Ascending aorta (tissue), 2 donors: ENCODE results near the gene UGT1A7. TPM values are rescaled to one million over a fixed set of nuclear protein-coding genes. Genes with fewer than 3 reads are reported as not detected.
"Not testable (repeated sequence)": the region's sequence is repeated elsewhere in the genome, so short reads cannot be mapped to it uniquely, and the experiment has no call there.

ENCODE experiments used
- DNase-seq, 2 donors: peaks; one replicate each; pipeline ENCODE4 v3.0.0-alpha.2; 2019; ENCODE audit warnings: low spot score in 2 of 2
- H3K27ac ChIP-seq, 2 donors: fragments of 200-600 bp; sonication (generic); one replicate each; pipeline ENCODE4 v1.5.1; 2016 to 2017; ENCODE audit warnings: mild to moderate bottlenecking in 1 of 2
- H3K27me3 ChIP-seq: fragments of 200-600 bp; sonication (generic); one replicate; pipeline ENCODE4 v1.5.1; 2017
- H3K36me3 ChIP-seq, 2 donors: fragments of 200-600 bp; sonication (generic); one replicate each; pipeline ENCODE4 v1.5.1; 2016
- H3K4me1 ChIP-seq, 2 donors: fragments of 200-600 bp; sonication (generic); one replicate each; pipeline ENCODE4 v1.5.1; 2016 to 2017; ENCODE audit warnings: mild to moderate bottlenecking in 1 of 2
- H3K4me3 ChIP-seq, 2 donors: fragments of 200-600 bp; sonication (generic); one replicate each; pipeline ENCODE4 v1.5.1; 2016 to 2017; ENCODE audit warnings: mild to moderate bottlenecking in 1 of 2
- H3K9me3 ChIP-seq, 2 donors: fragments of 200-600 bp; sonication (generic); one replicate each; pipeline ENCODE4 v1.5.1; 2016
- CTCF ChIP-seq, 3 experiments: fragments of 200-600 bp in 2 of 3; fragments of 450-650 bp in 1 of 3; sonication (generic) in 2 of 3; IDR thresholded peaks; one replicate each; pipeline ENCODE4 v1.5.1; 2016 to 2019; ENCODE audit warnings: antibody characterized with exemption in 3 of 3, mild to moderate bottlenecking in 1 of 3, moderate library complexity in 1 of 3
- intact Hi-C: fragments of 100-400 bp; cut with DNase I; formaldehyde crosslinking; loops from one replicate; pipeline ENCODE4 v1.15.1; 2023
- total RNA-seq: library from RNA; depleted of rRNA; stranded (reverse); fragments of >200 nt; gene quantifications from one replicate; pipeline ENCODE4 v1.1.0, GENCODE V29; 2016

UGT1A7 gene
- total RNA-seq, 1 donor from 2014 or later: not detected

DNA sequence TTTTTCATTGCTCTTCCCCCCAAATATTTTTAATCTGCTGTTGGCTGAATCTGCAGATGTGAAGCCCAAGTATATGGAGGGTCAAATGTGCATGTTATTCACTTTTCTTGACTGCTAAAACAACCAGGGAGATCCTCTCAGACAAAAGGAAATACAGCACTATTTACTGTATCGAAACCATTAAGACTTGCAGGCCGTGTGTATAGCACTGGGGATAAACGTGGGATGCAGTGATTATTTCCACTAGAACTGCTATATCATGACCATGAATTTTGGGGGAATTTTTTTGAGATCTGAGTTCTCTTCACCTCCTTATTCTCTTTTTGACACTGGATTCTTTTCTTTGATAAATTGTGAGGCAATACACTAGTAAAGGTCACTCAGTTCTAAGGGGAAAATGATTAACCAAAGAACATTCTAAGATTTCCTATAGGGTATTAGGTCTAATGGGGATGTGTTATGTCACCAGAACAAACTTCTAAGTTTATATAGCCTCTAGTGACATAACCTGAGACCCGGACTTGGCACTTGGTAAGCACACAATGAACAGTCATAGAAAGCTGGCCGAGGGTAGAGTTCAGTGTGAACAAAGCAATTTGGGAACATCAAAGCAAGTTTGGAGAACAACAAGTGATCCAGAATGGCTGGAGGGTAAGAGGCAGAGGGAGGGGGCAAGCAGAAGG is 63.5 kb downstream of the UGT1A7 start:
- DNase-seq: no peak
- Histone ChIP-seq H3K4me1 (no peaks in the 10 kb centered on the region), H3K4me3 (no peak overlapping the region), H3K27me3 (no peaks in the 10 kb centered on the region), H3K27ac (no peak overlapping the region), H3K9me3 (no peaks in the 10 kb centered on the region), H3K36me3 (no peaks in the 10 kb centered on the region)
- intact Hi-C loops: no loop called here
- TF ChIP-seq CTCF (IDR thresholded peaks at IDR 0.05): no peak

- H3K36me3 ChIP-seq, H3K4me3 ChIP-seq, H3K4me1 ChIP-seq, DNase-seq, H3K27ac ChIP-seq, intact Hi-C loops, H3K9me3 ChIP-seq, H3K27me3 ChIP-seq: not testable (repeated sequence)
These were observed 64.1 kb downstream of the UGT1A7 start for GRCh38 chr2:233745838-233746237.

- H3K4me1 ChIP-seq: no peaks in the 10 kb centered on the region
- H3K27ac ChIP-seq: no peak overlapping the region
- no peaks in the 10 kb centered on the region for H3K27me3 ChIP-seq
- DNase-seq: no peak
- H3K4me3 ChIP-seq: no peak overlapping the region
- no peaks in the 10 kb centered on the region for H3K36me3 ChIP-seq
- intact Hi-C loops: no loop called here
- no peaks in the 10 kb centered on the region for H3K9me3 ChIP-seq
- no peak for TF ChIP-seq CTCF (IDR thresholded peaks at IDR 0.05)
These were observed 65.0 kb downstream of the UGT1A7 start for GRCh38 chr2:233746475-233747282.

DNA sequence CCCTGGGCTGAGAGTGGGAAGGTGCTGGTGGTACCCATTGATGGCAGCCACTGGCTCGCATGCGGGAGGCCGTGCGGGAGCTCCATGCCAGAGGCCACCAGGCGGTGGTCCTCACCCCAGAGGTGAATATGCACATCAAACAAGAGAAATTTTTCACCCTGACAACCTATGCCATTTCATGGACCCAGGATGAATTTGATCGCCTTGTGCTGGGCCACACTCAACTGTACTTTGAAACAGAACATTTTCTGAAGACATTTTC is 65.5 kb downstream of the UGT1A7 start:
- no peak for TF ChIP-seq CTCF (IDR thresholded peaks at IDR 0.05)

DNA sequence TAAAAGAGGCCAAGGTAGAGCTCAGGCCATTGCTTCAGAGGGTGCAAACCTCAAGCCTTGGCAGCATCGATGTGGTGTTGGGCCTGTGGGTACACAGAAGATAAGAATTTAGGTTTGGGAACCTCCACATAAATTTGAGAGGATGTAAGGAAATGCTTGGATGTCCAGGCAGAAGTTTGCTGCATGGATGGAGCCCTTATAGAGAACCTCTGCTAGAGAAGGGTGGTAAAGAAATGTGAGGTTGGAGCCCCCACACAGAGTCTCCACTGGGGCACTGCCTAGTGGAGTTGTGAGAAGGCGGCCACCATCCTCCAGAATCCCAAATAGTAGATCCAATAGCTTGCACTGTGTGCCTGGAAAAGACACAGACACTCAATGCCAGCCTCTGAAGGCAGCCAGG is 69.0 kb downstream of the UGT1A7 start:
- DNase-seq, H3K4me3 ChIP-seq, H3K4me1 ChIP-seq, H3K27me3 ChIP-seq, H3K36me3 ChIP-seq, H3K27ac ChIP-seq, intact Hi-C loops, H3K9me3 ChIP-seq: not testable (repeated sequence)

More for the DNA sequence above, 65.5 kb downstream of the UGT1A7 start:
- DNase-seq: no peak
- Histone ChIP-seq H3K4me3 (no peak overlapping the region), H3K9me3 (no peaks in the 10 kb centered on the region), H3K36me3 (no peaks in the 10 kb centered on the region), H3K4me1 (no peaks in the 10 kb centered on the region), H3K27me3 (no peaks in the 10 kb centered on the region), H3K27ac (no peak overlapping the region)
- intact Hi-C loops: no loop called here

DNA sequence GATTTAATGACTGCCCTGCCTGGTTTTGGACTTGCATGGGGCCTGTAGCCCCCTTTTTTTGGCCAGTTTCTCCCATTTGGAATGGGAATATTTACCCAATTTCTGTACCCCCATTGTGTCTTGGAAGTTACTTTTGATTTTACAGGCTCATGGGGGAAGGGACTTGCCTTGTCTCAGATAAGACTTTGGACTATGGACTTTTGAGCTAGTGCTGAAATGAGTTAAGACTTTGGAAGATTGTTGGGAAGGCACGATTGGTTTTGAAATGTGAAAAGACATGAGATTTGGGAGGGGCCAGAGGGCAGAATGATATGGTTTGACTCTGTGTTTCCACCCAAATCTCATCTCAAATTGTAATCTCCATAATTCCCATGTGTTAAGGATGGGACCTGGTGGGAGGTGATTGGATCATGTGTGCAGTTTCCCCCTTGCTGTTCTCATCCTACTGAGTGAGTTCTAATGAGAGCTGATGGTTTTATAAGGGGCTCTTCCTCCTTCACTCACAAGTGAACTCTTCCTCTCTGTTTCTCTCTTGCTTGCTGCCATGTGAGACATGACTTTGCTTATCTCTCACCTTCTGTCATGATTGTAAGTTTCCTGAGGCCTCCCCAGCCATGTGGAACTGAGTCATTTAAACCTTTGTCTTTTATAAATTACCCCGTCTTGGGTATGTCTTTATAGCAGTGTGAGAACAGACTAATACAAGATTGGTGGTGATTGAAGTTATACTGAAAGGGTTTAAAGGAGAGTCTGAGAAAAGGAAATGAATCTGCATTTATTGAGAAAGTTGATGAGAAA is 69.7 kb downstream of the UGT1A7 start:
- H3K27ac ChIP-seq, H3K9me3 ChIP-seq, H3K4me1 ChIP-seq, DNase-seq, H3K4me3 ChIP-seq, intact Hi-C loops, H3K27me3 ChIP-seq, H3K36me3 ChIP-seq: not testable (repeated sequence)
